NCI-H446 treated with DMSO at 0.1 percent for 48 hours (cell line): ENCODE results near the gene AIPL1.

Source experiments
- DNase-seq: peaks from one replicate; lab custom pipeline; 2025; lab: John Stamatoyannopoulos, UW

The AIPL1 gene

DNA sequence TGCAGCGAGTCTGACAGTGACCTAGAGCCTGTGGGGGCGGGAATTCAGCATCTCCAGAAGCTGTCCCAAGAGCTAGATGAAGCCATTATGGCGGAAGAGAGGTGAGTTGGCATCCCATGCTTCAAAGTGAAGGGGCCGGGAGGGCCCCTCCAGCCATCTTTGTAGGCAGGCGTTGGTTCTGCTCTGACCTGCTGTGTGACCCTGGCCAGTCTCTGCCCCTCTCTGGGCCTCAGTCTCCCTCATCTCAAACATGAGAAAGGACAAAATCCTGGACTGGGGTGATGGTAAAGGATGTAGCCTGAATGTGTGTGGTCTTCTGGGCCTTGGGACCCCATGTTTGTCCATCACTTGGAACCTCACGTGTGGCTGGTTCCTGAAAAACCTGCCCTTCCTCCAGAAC lies 14.4 kb upstream of the AIPL1 start:
- no peak for DNase-seq

DNA sequence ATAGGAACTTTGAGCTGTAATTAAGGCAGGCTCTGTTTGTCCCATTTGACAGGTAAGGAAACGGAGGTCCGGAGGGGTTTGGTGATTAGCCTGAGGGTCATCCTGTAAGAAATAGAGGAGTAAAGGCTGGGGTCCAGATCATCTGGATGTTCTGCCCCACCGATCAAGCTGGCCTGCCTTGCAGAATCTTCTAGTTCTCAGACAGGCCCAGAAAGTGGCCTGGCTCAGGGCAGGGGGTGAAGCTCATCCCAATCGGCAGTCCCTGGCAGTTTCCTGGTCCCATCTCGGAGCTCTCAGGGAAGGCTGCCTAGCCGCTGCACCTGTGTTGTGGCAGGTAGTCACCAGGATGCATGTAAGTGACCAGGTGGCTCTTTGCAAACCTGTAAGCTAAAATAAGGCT lies 13.6 kb upstream of the AIPL1 start:
- DNase-seq, result no peak

DNA sequence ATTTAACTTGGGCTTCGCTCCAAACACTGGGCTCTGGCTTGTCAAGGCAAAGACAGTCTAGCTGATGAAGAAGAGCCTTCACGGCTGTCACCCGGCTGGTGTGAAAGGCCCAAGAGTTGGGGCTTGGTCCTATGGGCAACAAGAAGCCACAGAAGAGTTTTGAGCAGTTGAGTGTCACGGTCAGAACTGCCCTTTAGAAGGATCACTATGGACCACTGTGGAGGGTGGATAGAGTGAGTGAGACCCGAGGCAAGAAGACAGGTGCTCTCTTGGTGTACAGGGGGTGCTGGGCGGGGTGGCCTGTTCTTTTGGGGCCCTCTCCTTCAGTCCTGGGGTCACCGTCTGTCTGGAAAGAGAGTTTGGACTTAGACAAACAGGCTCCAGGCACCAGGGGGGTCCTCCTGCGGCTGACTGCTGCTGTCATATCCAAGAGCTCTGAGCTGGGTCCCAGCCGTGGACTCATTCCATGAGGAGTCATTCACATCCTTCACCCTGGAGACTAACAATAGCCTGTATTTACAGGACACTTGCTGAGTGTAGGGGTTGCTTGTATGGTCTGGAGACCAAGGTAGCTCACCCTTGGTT lies 11.7 kb upstream of the AIPL1 start:
- no peak for DNase-seq

DNA sequence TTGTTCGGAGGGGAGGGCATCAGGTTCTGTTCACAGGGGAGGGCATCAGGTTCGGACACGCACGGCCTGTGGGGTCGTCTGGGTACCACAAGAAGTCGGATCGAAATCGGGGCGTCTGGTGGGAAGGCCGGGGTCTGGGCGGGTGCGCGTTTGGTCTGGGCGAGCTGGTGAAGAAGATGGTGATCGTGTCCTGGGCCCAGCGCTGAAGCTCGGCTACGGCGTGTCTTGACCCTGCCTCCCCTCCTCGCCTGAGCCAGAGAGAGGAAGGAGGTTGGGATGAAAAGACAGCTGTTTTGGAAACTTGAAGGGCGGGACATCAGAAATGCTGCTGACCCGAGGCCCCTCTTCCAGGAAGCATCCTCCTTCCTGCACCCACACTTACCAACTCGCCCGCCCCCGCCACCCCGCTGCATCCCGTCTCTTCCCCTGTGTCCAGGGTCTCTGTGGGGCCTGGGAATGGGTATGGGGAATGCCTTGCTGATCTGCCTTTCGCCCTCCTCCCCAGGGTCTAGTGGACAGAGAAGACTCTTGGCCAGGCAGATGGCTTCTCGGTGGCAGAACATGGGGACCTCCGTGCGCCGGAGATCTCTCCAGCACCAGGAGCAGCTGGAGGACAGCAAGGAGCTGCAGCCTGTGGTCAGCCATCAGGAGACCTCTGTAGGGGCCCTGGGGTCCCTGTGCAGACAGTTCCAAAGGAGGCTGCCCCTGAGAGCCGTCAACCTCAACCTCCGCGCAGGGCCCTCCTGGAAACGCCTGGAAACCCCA lies 9.8 kb upstream of the AIPL1 start:
- DNase-seq, result no peak

DNA sequence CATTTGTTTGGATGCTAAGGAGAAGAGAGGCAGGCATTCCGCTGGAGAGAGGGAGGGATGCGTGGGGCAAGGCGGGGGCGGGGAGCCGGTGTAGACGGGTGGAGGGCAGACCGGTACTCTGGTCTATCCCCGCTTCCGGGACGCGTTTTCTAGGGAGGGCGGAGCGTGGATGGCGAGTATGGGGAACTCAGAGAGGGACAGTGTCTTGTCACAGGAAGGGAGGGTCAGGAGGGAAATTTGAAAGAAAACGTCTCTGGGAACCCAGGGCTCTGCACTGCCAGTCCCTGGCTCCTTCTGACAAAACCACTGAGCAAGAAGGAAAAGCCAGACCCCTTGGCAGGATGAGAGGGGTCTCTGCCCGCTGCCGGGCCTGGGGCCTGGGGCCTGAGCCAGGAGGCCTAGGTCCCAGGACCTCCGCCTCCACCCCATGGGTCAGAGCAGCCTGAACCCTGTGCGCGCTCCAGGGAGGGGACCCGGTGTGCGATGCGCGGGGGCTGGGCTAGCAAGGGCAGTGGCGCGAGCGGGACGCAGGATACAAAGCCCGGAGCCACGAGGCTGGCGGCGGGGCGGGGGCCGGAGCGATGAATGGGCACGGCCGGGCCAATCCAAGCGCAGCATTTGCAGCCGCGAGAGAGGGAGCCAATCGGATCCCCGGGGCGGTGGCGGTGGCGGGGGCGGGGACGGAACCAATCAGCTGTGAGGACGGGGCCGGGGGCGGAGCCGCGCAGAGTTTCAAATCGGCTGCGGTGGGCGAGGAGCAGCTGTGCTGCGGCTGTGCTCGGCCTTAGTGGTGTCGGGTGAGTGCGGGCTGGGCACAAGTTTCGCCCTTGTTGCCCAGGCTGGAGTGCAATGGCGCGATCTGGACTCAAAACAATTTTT lies 9.0 kb upstream of the AIPL1 start, which contains the start of gene PIMREG:
Gene PIMREG (plus strand): TSS at position 764 of the 879 bp plus-strand sequence. CDS start 656 bp downstream, outside the sequence.
- DNase-seq, result peak; percentile 90

DNA sequence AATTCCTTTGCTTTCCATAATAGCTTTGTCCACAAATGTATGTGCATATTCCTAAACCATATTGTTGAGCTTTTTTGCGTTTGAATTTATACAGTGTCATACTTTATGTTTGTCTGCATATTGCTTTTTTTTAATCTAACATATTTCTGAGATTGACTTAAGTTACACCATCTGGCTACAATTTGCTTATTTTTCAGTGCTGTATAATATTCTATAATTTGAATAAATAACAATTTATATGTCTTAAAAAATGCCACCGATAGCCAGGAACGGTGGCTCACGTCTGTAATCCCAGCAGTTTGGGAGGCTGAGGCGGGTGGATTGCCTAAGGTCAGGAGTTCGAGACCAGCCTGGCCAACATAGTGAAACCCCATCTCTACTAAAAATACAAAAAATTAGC lies 7.9 kb upstream of the AIPL1 start:
- no peak for DNase-seq

DNA sequence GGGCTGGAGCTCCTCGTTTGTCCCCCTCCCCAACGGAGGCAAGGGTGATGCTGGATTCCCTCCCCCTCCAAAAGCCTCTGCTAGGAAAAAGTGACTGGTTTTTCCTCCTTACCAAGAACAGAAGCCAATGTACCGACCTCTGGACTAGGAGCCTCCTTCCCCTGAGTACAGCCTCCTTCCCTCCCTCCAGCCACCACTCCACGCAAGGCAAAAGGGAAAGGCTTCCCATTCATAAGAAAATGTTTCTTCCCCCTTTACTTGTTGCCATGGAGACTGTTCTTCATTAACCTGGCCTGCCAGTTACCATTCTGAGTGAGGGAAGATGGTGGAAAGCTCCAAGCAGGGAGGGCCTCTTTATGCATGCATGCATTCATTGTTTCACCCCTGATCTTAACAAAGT lies 5.0 kb upstream of the AIPL1 start:
- no peak for DNase-seq

DNA sequence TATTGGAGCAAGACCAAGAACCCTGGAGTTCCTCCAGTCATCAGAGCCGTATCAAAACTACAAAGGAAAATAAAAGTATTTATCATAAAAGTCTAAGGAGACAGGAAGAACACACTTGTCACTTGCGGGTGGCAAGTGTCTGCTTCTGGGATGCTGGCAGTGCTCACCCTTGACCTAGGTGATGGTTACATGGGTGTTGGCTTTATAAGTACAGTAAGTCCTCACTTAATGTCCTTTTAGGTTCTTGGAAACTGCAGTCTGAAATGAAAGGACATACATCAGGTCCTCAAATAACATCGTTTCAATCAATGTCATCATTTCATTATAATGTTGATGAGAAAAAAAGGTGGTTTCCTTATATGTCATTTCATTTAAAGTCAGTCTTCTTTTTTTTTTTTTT lies 3.0 kb upstream of the AIPL1 start:
- DNase-seq, result no peak

DNA sequence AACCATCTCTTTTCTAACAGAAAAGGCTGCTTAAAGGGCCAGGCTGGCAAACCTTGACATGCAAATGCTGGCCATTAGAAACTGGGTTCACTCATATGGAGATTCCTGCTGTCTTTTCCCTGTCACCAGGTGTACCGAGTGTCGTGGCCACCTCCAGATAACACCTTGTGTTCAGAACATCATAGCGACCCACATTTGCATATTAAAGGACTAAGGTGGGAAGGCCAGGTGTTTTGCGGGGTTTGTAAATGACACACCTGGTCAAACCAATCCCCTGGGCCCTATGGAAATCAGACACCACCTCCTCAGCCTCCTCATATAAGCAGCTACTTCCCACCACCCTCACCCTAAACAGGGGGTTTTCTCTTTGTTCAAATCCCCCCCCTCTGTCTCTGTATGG lies 2.5 kb upstream of the AIPL1 start:
- no peak for DNase-seq

DNA sequence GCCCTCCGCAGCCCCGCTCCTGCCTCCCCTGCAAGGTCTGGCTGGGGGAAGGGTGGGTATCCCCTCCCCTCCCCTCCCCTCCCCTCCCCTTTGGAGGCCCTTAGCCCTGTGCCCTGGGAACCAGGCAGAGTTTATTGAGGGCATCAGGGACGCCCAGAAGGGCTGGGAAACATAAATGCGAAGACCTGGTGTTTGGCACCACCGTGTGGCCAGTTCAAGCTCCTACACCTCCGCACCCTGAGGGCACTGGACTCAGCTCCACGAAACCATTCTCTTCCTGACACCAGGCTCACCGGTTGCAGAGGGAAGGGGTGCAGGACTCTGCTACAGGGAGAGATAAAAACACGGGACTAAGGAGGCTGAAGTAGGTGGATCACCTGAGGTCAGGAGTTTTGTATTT lies 1.0 kb upstream of the AIPL1 start:
- DNase-seq, result peak; percentile 28

DNA sequence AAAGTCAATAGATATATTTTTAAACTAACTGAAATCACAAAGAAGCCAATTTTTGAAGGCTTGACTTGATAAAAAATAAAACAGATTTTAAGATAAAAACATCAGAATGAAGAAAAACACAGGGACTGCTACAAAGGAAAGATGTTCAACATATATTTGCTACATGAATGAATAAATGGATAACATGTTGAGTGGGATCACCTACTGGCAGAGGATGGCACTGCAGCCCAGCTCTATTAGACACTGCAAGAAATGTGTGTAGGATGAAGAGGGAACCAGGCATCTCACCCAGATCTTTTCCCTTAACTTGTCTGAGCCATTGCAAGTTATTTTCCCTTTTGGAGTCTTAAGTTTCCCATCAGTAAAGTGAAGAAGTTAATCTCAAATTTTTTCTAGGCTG lies 4.2 kb downstream of the AIPL1 start:
- no peak for DNase-seq

DNA sequence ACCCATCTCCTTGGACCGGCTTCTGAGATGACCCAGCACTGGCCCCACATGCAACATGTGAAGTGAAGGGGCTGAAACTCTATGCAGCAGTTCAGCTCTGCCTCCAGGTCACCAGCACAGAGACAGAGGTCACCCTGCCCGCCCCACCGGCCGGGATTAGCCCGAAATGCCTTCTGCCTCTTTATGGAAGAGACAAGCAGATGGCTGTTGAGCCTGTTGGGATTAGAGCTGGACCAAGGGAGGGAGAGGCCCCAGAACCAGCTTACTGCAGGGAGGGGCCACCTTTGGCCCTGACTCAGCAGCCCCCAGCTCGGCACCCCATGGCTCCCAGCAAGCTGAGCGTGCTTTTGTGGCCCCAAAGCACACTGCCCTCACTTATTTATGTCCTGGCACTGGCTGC lies 5.7 kb downstream of the AIPL1 start:
- no peak for DNase-seq

DNA sequence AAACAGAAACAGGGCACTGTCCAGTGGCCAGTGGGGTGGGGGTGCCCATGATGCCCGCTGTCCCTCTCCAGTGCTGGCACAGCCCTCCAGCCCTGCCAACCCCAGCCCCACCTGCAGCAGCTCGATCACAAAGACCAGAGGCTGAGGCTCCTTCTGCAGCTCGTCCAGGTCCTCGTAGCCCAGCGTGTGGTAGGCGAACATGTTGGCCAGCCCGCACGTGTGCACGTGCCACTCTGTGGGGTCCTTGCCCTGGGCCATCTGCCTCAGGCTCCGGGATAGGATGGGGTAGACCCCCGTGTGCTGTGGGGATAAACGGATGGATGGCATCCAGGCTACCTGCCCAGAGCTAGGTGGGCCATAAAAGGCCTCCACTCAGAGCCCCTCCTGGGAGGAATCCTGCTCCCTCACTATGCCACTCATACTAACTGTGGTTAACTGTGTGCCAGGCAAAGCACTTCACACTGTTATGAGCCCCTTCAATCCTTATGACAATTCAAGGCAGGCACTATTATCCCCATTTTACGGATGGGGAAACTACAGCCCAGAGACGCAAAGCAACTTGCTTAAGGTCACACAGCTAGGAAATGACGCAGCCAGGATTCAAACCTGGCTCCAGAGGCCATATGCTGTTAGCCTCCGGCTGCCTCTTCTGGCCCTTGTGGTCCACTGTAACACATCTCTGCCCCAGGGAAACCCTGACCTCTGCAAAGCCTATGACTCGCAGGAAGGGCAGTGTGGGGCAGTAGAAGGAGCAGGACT lies 6.5 kb downstream of the AIPL1 start:
- no peak for DNase-seq

DNA sequence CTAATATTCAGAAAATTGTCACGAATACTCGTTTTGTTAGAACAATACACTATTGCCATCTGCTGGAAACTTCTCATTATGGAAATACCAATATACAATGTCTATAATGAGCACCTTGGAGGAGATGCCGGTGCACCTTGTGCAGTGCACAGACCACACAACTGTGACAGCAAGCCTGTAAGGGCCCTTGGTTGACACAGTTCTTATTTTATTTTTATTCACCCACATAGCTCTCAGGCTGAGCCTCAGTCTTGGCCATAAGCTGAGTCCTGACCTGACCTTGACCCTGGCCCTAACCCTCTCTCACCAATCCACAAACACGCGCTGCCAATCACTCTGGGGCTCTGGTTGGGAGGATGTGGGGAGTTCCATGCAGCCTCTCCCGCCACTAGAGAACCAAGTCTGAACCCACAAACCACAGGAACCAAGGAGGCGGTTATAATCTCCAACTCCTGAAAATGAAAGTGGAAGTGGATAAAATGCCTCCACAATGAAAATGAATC lies 7.6 kb downstream of the AIPL1 start:
- no peak for DNase-seq

DNA sequence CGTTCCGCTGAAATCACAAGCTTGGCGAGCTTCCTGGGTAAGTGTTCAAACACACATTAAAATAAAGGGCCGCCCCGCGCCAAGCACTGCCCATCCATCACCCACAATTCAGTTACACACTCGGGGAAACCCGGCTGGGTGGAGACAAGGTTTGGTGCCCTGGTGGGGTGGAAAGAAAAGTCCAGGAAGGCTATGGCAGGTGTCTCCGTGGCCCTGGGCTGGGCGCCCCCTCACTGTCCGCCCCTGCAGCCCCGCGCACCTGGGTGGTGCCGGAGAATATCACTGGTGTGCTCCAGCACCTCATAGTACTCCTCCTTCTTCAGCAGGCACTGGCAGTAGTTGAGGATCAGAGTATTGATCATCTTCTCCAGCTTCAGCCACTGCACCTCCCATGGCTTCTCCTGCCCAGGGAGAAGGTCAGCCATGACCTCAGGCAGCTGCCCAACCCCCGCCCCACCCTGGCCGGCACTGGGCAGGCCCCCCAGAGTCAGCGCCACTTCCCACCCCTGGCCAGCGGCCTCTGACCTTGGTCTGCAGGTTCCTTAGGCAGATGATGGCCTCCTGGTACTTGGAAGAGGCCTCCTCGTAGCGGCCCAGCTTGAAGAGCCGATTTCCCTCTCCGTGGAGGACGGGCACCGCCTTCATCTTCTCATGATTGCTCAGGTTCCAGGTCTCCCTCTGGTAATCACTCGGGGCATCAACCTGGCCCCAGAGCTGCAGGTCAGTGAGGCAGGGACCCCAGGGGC lies 8.4 kb downstream of the AIPL1 start:
- DNase-seq, result no peak

DNA sequence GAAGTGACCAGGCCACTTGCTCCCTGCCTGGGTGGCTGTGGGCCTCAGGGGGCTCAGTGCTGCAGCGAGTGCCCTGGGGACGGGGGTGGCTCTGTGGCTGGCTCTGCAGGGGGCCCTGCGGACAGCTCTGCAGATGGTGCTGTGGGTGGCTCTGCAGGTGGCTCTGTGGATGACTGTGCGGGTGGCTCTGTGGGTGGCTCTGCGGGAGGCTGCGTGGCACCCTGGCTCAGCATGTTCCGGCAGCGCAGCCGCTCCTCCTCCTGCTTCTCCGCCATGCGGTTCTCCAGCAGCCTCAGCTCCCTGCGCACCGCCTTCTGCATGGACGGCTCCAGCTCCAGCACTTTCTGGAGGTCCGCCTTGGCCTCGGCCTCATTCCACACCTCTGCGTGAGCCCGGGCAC lies 9.5 kb downstream of the AIPL1 start:
- no peak for DNase-seq

DNA sequence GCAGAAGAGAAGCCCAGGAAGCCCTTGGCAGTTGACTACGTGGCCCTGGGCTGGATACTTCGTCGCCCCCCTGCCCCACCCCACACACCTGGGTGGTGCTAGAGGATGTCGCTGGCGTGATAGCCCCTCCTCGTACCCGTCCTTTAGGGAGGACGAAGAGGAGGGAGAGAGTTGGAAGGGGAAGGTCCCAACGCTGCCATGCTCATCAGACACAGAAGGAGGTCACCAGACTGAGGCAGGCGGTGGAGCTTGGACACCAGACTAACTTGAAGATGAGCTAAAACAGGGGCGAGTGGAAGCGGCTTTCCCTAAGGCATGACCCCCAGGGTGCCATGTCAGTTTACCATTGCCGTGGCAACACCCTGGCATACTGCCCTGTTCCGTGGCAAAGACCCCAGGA lies 11.0 kb downstream of the AIPL1 start:
- no peak for DNase-seq

DNA sequence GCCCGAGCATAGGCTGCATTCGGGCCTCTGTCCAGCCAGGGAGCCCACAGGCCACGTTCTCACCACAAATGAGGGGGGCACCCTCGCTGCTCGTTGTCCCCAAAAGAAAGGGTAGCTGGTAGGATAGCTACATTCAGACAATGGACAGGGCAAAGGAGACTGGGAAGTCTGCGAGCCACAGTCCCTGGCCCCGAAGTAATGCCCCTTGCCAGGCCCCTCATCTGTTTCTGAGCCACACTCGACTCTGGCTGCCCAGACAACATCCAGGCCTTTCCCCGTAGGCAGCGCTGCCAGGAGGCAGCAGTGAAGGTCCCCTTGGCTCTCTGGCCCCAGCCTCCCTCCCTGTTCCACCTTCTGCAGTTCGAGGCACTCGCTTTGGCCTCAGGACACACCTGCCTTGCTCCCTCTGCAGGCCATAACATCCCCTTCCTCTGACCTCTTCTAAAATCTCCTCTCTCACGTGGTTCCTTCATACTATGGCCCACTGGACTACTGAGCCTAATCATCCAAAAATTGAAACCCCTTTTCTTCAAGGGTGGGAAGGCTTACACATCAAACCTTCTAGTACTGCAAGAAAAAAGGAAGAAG lies 12.2 kb downstream of the AIPL1 start:
- no peak for DNase-seq

DNA sequence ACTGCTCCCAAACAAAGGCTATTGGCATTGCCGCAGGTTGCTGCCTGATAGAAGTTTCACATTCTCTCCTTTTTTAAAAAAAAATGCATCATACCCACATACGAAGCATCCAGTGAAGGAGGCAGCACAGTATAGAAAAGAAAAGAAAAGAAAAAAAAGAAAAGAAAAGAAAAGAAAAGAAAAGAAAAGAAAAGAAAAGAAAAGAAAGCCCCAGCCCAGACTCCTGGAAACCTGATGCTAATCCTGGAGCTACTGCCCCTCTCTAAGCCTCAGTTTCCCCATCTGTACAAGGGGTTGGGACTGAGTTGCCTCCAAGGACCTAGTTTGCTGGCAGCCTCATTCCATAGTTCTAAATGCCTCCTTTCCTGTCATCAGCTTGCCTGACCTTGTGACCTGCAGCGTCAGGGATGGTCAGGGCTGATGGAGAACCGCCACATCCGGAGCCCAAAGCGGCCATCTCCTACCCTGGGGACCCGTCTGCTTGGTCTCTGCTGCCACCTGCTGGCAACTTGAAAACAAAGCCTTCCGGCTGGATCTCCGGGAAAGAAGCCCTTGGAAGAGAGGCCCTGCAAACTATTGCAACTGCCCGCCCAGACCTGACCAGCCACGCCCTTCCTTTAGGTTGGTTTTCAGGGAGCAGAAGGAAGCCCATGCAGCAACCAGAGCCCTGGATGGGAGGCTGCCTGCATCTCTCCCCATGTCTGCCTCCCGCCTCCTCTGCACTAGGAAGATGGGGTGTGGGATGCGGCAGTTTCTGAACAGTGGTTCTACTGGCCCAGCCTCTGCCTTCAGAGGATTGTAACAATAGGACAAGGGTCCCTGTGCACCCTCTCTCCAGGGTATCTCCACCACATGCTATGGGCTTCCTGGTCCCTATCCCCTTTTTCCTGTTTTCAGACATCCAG lies 13.0 kb downstream of the AIPL1 start:
- no peak for DNase-seq

DNA sequence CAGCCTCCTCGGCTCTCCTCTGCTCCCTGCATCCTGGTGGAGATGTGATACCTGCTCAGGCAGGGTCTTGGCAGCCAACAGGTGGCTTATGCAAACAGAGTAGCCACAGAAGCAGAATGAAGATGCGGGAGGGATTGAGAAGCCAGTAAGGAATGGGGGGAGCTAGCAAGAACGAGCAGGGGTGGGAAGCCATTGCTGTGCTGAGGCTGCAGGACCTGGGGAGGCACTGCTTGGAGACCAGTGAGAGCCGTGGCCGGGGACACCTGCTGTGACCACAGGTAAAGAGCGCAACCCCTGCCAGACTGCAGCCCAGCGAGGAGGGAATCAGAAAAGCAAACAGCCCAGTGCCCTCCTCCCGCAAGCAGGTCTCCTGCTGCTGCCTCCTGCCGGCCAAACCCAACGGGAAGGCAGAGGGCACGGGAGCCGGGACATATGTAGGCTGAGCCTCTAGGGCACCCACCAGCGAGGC lies 14.7 kb downstream of the AIPL1 start:
- DNase-seq, result no peak
